CD4-positive, alpha-beta T cell treated with Interleukin-17A for 1 hour (primary cell): Measurements from ENCODE around the gene AGBL1.

Source experiments
- DNase-seq: peaks from one replicate; pipeline ENCODE4 v3.0.0-alpha.2; 2020

Gene AGBL1

DNA sequence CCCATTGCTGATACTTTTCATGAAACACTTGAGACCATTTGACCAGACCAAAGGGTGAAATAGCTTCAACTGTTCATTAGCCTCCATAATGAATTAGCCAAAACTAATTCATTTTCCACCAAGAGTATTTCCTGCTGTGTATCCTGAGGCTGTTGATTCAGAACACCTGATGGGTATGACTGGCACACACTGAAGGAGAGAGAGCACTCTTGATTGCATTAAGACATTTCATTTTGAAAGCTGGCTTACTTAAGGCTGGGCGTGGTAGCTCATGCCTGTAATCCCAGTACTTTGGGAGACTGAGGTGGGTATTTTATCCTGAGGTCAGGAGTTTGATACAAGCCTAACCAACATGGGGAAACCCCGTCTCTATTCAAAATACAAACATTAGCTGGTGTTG is 175.6 kb downstream of the AGBL1 start:
- no peak for DNase-seq

GRCh38 chr15:86256628-86257027 is 177.0 kb downstream of the AGBL1 start:
- no peak for DNase-seq

DNA sequence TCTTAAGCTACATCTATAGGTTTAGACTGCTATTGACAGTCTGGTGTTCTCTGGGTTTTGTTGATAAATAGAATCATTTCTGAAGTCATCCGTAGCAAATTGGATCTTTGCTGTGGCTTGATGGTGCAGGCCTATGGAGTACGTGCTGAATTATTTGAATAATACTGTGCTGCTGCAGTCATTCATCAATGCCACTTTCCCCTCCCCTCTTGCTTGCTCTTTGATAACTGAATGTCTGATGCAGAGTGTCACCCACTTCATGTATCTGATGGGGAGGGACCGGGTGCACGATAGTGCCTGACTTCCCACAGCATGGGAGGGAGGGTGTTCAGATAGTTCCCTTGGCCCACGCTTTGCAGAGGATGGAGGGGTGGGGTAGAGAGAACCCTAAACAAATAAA is 179.9 kb downstream of the AGBL1 start:
- DNase-seq = no peak

DNA sequence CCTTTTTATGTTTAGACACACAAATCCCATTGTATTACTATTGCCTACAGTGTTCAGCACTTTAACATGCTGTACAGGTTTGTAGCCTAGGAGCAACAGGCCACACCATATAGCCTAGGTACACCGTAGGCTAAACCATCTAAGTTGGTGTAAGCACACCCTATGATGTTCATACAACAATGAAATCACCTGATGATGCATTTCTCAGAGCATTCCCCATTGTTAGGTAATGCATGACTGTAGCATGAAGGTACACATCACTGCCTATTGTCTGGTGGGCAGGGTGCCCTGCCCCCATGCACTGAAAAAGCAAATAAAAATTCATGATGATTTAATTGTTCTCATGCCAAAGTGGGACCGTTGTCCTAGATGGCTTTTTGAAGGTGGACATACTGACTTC is 183.6 kb downstream of the AGBL1 start:
- no peak for DNase-seq

GRCh38 chr15:86266896-86267484 is 187.3 kb downstream of the AGBL1 start:
- no peak for DNase-seq

DNA sequence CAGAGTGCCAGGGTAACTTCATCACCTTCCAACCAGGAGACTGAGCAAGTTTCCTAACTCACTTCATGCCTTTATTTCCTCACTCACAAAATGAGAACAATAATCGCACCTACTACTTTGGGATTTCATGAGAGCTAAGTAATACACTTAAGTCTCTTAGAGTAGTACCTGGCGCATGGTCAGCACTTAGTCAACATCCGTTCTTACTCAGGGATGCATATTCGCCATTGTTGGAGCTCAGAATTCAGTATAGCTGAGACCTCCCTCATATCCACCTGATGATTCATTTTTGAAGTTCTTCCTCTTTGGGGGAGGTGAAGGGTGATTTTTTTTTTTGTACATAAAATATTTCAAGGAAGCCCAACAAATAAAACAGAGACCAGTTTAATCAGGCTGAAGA is 188.2 kb downstream of the AGBL1 start:
- no peak for DNase-seq

- no peak for DNase-seq
Observed at GRCh38 chr15:86268558-86268957, 188.9 kb downstream of the AGBL1 start.

GRCh38 chr15:86273309-86273708 is 193.6 kb downstream of the AGBL1 start:
- no peak for DNase-seq

- no peak for DNase-seq
Observed at GRCh38 chr15:86275361-86275760, 195.7 kb downstream of the AGBL1 start.

DNA sequence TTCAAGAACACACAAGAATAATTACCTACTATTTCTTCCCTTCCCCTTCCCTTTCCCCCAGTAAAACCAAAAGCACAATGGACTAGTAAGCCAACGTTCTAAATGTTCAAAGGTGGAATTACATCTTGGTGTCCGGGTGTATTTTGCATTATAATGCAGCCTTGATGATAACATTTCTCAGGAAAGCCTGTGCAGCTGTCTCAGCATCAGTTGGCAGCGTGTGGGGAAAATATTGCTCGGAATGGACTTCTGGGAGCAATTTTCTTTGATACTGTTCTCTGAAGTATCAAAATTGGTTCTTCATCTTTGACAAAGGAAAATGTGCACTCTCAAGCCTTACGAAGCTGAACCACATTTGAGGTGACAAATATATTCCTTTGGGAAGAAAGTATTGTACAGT is 198.9 kb downstream of the AGBL1 start:
- DNase-seq = no peak

- DNase-seq = no peak
Observed at GRCh38 chr15:86284635-86285034, 205.0 kb downstream of the AGBL1 start.

DNA sequence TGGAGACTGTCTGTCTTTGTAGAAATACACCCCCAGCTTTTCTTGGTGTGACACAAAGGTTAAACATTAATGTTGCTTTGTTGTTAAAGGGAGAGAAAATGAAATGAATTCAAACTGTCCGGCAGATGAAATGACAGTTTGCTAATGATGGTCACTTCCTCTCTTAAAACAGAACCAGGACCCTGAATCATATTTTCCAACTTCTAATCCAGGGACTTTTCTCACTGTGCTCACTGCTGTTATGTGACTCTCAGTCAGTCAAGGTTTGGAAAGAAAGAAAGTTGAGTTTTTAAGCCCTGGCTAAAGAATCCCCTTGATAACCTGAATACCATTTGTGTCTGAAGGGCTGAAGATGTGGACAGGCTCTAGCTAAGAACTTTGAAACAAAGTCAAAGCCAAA is 215.8 kb downstream of the AGBL1 start:
- no peak for DNase-seq

GRCh38 chr15:86296769-86297168 is 217.1 kb downstream of the AGBL1 start:
- no peak for DNase-seq

DNA sequence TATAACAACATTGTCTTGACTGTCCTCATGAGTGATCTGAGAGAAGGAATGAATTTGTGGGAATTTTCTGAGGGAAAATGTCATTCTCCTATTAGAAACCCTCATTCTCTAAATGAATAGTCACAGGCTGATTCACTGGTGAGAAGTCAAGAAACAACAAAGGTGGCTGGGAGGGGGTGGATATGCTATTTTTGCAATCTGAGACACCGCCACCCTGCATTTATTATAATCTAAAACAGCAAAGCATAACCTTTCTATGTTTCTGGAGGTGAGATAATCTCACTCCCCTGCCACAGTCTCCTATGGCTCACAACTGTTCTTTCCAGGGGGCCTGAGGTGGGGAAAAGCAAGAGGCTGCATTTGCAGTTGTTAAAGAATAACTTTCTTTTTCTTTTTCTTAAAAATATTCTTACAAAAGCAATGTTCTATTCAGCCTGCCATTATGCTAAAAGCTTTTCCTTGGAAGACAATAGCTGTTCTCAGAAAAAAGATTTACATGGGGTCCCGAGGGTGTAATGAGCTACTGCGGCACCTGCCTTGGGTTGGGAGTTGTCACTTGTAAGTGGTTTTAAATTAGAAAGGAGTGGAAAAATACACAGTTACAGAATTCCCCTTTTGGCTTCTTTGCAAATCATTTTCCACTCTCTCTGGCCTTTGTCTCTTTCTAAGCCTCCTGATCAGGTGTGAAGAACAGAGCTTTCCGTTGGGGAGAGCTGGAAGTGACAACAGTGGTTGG is 220.9 kb downstream of the AGBL1 start:
- DNase-seq = no peak

DNA sequence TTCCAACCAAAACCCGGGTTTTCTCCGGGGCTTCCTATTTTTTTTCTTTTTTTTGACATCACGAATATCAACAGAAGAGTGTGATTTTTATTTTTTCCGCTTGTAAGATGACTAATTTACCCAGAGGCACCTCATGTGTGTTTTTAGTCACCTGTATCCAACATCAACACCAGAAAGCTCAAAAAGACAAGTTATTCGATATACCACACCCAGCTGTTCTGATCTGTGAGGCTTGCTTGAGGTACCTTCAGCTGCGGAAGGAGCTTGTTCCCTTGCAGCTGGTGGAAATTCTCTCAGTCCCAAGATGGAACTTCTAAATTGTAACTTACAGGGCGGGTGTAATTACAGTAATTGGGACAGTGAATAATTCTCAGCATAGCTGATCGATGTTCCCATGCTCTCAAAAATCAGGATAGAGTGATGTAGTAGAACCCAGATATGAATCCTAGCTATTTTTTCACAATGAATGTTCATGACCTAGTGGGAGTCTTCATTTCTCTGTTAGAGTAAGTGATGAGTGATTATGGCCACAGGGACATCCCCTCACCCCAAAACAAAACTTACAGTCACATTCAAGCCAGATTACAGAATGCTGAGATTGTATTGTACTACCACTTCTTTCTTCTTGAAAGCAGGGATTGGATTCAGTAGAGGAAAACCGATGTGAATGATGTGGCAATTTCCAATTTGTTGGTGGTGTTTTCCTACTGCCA is 232.1 kb downstream of the AGBL1 start:
- DNase-seq = no peak

DNA sequence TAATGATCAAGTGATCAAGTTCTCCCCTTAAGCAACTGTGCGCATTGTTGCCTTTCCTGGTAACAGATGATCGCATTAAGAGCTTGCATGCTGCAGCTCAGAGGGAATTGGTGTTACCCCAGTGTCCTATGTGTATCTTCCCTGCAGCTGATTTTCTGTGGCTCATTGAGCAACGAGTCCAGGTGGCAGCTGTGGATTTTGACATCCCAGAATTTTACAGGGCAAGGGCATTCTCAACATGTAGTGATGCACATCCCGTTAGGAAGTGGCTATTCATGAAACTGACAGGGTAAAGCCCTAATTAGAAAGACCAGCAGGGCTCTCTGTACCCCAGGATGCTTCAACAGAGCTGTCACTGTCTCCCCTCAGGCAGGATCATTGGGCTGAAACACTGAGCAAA is 232.8 kb downstream of the AGBL1 start:
- no peak for DNase-seq

- no peak for DNase-seq
Observed at GRCh38 chr15:86316216-86316615, 236.5 kb downstream of the AGBL1 start.

GRCh38 chr15:86316726-86317383 is 237.2 kb downstream of the AGBL1 start:
- no peak for DNase-seq

- no peak for DNase-seq
Observed at GRCh38 chr15:86317384-86317740, 237.7 kb downstream of the AGBL1 start.

GRCh38 chr15:86322629-86323028 is 243.0 kb downstream of the AGBL1 start:
- no peak for DNase-seq

GRCh38 chr15:86327230-86327865 is 247.7 kb downstream of the AGBL1 start:
- no peak for DNase-seq

DNA sequence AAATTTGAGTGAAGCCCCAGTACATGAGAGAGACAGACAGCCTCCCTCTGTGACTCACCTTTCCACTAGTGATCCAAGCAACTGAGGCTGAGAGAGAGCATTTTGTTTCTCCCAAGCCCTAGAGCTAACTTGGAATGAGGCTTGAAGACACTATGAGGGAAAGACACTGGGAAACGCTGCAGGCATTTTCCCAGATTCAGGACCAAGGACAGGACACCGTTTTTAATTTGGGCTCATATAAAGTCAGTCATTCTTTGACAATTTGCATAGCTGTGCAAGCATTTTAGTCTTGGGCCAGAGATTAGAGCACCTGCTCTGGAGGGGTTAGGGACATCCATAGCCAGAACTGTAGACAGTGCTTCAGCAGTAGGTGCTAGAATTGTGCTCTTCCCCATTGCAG is 249.0 kb downstream of the AGBL1 start:
- no peak for DNase-seq

DNA sequence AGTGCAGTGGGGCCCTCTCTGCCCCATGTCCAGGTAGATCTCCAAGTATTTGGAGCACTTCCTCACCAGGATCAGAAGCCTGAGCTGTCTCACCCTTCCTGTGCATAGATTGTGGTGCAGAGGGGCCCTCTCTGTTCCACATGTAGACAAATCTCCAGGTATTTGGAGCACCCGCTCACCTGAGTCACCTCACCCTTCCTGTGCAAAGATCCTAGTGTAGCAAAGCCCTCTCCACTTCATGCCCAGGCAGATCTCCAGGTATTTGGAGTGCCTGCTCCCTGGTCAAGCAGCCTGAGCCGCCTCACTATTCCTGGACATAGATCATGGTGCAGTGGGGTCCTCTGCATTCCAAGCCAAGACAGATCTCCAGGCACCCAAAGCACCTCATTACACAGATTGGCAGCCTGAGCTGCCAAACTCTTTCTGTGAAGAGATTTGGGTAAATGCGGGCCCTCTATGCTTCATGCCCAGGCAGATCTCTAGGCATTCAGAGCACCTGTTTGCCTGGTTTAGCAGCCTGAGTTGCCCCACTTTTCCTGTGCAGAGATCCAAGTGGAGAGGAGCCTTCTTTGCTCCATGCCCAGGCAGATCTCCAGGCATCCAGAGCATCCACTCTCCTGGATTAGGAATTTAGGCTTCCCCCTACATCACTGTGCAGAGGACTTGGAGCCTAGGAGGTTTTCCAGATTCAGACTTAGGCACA is 249.8 kb downstream of the AGBL1 start:
- DNase-seq = no peak
